ENCODE results near the gene KLK11.

- TF ChIP-seq CTCF (IDR thresholded peaks at IDR 0.05): no peak
- TF ChIP-seq POLR2A (IDR thresholded peaks at IDR 0.05): no peak
- no peak for TF ChIP-seq EP300 (IDR thresholded peaks at IDR 0.05)
These were observed 17.1 kb upstream of the KLK11 start for GRCh38 chr19:51043497-51043896.

Measured in tibial nerve (tissue), 4 donors.